Ectodermal cell (in vitro differentiated cells): Measurements from ENCODE around the gene FBXL15.

ENCODE experiments used
- H3K27ac ChIP-seq: 2 replicates; pipeline ENCODE4 v1.7.0; 2013; ENCODE audit warnings: mild to moderate bottlenecking, low read depth, low read length; ENCODE audit not compliant: insufficient read depth, poor library complexity, severe bottlenecking
- H3K27me3 ChIP-seq: 2 replicates; pipeline ENCODE4 v1.7.0; 2013; ENCODE audit warnings: mild to moderate bottlenecking, low read length; ENCODE audit not compliant: insufficient read depth, control insufficient read depth, poor library complexity, severe bottlenecking
- H3K36me3 ChIP-seq: one replicate; pipeline ENCODE4 v1.7.0; 2013; ENCODE audit warnings: low read length; ENCODE audit not compliant: control insufficient read depth, insufficient read depth
- H3K4me1 ChIP-seq: one replicate; pipeline ENCODE4 v1.7.0; 2013; ENCODE audit warnings: low read length; ENCODE audit not compliant: control insufficient read depth, insufficient read depth
- H3K4me3 ChIP-seq: 2 replicates; pipeline ENCODE4 v1.7.0; 2013; ENCODE audit warnings: low read depth, low read length, control low read depth; ENCODE audit not compliant: insufficient read depth
- H3K9me3 ChIP-seq: 2 replicates; pipeline ENCODE4 v1.7.0; 2013; ENCODE audit warnings: mild to moderate bottlenecking, low read length, moderate library complexity; ENCODE audit not compliant: control insufficient read depth
- WGBS, 2 experiments: methylation state at CpG; one replicate each; pipeline ENCODE4 v1.1.7; 2013; ENCODE audit warnings: missing lambda C conversion rate in 2 of 2; 5-methylcytosine and 5-hydroxymethylcytosine counted together

The FBXL15 gene

DNA sequence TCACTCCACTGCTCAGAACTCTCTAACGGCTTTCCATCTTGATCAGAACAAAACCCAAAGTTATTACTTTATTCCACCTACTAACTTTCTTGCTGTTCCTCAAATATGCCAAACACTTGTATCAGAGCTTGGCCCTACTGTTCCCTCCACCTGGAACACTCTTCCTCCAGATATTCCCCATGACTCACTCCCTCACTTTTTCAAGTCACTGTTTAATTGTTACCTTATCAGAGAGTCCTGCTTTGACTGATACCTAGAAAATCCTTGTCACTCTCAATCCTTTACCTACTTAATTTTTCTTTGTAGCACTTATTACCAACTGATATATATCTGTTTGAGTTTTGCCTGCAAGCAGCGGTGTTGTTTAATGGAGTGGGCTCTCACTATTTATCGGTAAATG lies 30.7 kb upstream of the FBXL15 start:
- no peak overlapping the region for H3K4me3 ChIP-seq
- H3K36me3 ChIP-seq, result no peaks in the 10 kb centered on the region
- no peak overlapping the region for H3K27ac ChIP-seq
- H3K27me3 ChIP-seq, result peaks cover 56% of the 10 kb centered on the region
- H3K9me3 ChIP-seq, result no peaks in the 10 kb centered on the region
- 94 to 95% methylated on average over 3 of the region's 3 CpGs for WGBS, 2 experiments
- peaks cover 6% of the 10 kb centered on the region for H3K4me1 ChIP-seq

DNA sequence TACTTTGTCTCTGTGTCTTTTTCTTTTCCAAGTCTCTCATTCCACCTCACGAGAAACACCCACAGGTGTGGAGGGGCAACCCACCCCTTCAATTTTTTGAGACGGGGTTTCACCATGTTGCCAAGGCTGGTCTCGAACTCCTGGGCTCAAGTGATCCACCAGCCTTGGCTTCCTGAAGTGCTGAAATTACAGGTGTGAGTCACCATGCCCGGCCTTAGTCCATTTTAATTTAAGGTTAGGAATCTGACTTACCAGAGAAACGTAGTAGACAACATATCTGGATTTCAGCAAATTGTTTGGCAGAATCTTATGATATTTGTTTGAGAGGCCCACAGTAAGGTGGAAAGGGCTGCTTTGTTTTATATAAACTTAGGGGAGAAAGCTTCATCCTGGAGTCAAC lies 28.3 kb upstream of the FBXL15 start:
- no peak overlapping the region for H3K27ac ChIP-seq
- peaks cover 61% of the 10 kb centered on the region for H3K27me3 ChIP-seq
- H3K4me1 ChIP-seq, result peaks cover 14% of the 10 kb centered on the region
- no peaks in the 10 kb centered on the region for H3K9me3 ChIP-seq
- no peaks in the 10 kb centered on the region for H3K36me3 ChIP-seq
- H3K4me3 ChIP-seq, result no peak overlapping the region
- WGBS, 2 experiments, result 85 to 89% methylated on average over 5 of the region's 5 CpGs

DNA sequence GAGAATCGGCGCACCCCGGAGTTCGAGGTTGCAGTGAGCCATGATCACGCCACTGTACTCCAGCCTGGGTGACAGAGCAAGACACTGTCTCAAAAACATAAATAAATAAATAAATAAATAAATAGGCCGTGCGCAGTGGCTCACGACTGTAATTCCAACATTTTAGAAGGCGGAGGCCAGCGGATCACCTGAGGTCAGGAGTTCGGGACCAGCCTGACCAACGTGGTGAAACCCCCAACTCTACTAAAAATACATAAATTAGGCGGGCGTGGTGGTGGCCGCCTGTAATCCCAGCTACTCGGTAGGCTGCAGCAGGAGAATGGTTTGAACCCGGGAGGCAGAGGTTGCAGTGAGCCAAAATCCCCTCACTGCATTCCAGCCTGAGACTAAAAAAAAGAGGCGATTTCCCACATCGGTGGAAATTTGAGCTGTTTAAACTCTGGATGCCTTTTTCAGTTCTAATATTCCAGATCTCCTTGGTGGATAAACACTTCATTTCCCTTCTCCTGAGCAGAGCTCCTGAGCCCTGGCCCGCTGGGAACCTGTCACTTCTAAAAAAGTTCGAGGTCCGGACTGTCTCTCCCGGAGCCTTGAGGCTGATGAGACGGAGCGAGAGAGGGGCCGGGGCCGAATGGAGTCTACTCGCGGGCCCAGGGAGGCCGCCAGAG lies 27.1 kb upstream of the FBXL15 start:
- H3K4me3 ChIP-seq, result peak overlapping the region; percentile 71
- H3K27ac ChIP-seq, result no peak overlapping the region
- H3K27me3 ChIP-seq, result peaks cover 61% of the 10 kb centered on the region

DNA sequence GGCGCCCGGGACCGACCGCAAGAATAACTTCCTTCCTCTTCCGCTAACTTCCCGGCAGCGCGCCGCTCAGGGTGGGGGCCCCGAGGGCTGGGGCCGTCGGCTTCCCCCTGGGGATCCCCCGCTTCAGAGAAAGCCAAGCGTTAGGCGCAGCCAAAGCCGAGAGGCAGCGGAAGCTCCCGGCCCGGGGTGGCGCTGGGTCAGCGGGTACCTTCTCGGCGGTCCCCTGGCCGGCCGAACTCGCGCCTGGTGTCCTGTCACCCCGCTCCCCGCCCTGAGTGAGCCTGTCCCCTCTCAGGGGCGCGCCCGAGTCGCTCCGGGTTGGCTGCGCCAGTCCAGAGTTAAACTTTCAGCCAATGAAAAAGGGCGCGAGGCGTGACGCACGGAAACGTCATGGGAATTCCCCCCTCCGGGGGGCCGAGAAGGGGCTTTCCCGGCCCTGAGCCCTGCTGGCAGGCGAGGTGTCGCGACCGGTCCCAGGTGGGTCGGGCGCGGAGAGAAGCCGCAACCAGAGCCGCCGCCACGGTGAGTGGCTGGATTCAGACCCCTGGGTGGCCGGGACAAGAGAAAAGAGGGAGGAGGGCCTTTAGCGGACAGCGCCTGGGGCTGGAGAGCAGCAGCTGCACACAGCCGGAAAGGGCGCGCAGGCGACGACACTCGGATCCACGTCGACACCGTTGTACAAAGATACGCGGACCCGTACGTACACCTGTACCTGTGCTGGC lies 26.4 kb upstream of the FBXL15 start:
- H3K4me1 ChIP-seq, result peaks cover 14% of the 10 kb centered on the region
- H3K27me3 ChIP-seq, result peaks cover 56% of the 10 kb centered on the region
- WGBS, 2 experiments, result 1% methylated on average over 71 of the region's 71 CpGs
- H3K4me3 ChIP-seq, result peak overlapping the region; percentile 71
- no peaks in the 10 kb centered on the region for H3K36me3 ChIP-seq
- H3K27ac ChIP-seq, result no peak overlapping the region
- no peaks in the 10 kb centered on the region for H3K9me3 ChIP-seq

More for the DNA sequence above, 27.1 kb upstream of the FBXL15 start:
- Histone ChIP-seq H3K4me1 (peaks cover 14% of the 10 kb centered on the region), H3K9me3 (no peaks in the 10 kb centered on the region), H3K36me3 (no peaks in the 10 kb centered on the region)
- 45% methylated on average over 30 of the region's 30 CpGs for WGBS, 2 experiments

DNA sequence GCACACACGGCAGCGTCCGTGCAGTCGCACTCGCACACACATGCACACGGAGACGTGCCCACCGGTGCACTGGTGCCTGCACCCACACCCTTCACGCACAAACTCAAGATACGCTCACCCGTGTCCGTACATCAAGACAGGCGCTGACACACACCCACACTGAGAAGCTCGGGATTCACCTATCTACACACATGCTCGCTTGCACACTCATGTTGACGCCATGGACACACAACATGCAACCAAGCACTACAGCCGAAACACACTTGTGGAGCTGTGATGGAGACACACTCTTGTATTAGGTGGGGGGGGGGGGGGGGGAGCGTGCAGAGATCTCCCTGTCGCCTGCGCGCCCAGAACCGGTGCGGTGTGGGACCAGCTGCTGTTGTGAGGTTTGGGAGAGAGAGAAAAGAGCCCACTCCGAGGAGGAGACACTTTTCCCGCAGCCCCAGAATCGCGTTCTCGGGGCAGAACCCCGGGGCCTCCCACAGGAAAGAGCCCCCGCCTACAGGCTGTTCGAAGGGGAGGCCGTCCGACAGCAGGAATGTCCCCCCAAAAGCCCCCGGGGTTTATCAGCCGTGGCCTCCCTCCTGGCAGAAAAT lies 25.7 kb upstream of the FBXL15 start:
- H3K27ac ChIP-seq, result no peak overlapping the region
- H3K4me3 ChIP-seq, result peak overlapping the region; percentile 71
- no peaks in the 10 kb centered on the region for H3K36me3 ChIP-seq
- peaks cover 14% of the 10 kb centered on the region for H3K4me1 ChIP-seq
- no peaks in the 10 kb centered on the region for H3K9me3 ChIP-seq
- 2 to 5% methylated on average over 33 to 34 of the region's 35 CpGs for WGBS, 2 experiments
- peaks cover 49% of the 10 kb centered on the region for H3K27me3 ChIP-seq

DNA sequence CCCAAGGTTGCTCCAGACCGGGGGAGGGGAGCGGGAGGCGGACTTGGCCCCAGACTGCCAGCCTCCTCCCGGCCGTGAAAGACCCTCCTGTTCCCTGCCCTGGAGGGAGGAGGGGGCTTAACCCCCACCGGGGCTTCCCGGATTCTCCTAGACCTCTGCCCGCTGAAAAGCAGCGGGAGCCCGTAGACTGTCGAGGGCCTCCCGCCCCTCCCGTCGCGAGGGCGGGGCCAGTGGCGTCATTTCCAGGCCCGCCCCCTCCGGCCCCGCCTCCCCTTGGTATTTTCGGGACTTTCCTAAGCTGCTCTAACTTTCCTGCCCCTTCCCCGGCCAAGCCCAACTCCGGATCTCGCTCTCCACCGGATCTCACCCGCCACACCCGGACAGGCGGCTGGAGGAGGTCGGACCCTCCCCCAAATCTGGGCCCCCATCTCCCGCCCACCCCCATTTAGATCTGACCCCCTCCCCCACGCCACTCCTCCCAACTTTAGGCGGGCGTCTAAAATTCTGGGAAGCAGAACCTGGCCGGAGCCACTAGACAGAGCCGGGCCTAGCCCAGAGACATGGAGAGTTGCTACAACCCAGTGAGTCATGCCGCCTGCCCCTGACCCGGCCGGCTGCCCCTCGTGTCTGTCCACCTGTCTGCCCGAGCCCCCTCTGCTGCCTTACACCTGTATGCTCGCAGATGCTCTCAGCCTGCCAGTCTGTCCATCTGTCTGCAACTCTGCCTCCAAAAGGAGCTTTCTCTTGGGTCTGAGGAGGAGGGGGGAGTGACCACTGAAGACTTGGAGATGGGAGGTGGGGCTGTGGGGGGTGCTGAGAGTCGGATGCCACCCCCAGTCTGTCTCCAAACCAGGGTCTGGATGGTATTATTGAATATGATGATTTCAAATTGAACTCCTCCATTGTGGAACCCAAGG lies 25.0 kb upstream of the FBXL15 start, which contains the start of gene NFKB2:
TSS of gene NFKB2 (plus strand) at position 306 of the 917 bp plus-strand sequence. CDS start at position 561, 255 bp downstream.
- Histone ChIP-seq H3K4me3 (peak within 1 kb of the TSS; percentile 71), H3K36me3 (no peaks in the 10 kb centered on the region), H3K9me3 (no peaks in the 10 kb centered on the region), H3K27me3 (peaks cover 42% of the 10 kb centered on the region), H3K4me1 (peaks cover 14% of the 10 kb centered on the region), H3K27ac (no peak within 1 kb of the TSS)
- WGBS, 2 experiments, result 2% methylated on average over 41 of the region's 42 CpGs

DNA sequence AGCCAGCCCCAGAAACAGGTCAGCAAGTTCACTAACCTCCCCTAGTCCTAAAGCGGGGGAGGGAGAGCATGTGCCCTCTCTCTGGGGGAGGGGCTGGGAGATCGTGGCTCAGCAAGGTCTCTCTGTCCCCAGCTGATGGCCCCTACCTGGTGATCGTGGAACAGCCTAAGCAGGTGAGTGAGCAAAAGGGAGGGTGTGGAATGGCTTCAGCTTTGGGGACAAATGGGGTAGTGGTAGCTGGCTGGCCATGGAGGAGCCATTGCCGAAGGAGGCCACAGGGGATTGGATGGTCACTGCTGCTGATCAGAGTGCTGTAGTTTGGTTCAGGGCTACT lies 24.4 kb upstream of the FBXL15 start:
- no peaks in the 10 kb centered on the region for H3K36me3 ChIP-seq
- H3K27ac ChIP-seq, result no peak overlapping the region
- peaks cover 35% of the 10 kb centered on the region for H3K27me3 ChIP-seq
- H3K4me1 ChIP-seq, result peaks cover 14% of the 10 kb centered on the region
- peak overlapping the region; percentile 71 for H3K4me3 ChIP-seq
- 57 to 64% methylated on average over 4 of the region's 4 CpGs for WGBS, 2 experiments
- no peaks in the 10 kb centered on the region for H3K9me3 ChIP-seq

DNA sequence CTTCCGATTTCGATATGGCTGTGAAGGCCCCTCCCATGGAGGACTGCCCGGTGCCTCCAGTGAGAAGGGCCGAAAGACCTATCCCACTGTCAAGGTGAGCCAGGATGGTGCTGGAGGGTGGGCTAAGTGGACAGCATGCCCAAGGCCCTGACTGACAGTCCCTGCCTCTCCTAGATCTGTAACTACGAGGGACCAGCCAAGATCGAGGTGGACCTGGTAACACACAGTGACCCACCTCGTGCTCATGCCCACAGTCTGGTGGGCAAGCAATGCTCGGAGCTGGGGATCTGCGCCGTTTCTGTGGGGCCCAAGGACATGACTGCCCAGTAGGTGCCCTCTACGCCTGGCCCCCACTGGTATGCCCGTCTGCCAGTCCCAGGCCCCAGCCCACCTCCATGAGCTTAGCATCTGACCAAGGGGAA lies 23.9 kb upstream of the FBXL15 start:
- H3K4me1 ChIP-seq, result peaks cover 14% of the 10 kb centered on the region
- peaks cover 34% of the 10 kb centered on the region for H3K27me3 ChIP-seq
- H3K4me3 ChIP-seq, result no peak overlapping the region
- no peaks in the 10 kb centered on the region for H3K36me3 ChIP-seq
- H3K27ac ChIP-seq, result no peak overlapping the region
- WGBS, 2 experiments, result 93 to 95% methylated on average over 12 of the region's 12 CpGs
- no peaks in the 10 kb centered on the region for H3K9me3 ChIP-seq

DNA sequence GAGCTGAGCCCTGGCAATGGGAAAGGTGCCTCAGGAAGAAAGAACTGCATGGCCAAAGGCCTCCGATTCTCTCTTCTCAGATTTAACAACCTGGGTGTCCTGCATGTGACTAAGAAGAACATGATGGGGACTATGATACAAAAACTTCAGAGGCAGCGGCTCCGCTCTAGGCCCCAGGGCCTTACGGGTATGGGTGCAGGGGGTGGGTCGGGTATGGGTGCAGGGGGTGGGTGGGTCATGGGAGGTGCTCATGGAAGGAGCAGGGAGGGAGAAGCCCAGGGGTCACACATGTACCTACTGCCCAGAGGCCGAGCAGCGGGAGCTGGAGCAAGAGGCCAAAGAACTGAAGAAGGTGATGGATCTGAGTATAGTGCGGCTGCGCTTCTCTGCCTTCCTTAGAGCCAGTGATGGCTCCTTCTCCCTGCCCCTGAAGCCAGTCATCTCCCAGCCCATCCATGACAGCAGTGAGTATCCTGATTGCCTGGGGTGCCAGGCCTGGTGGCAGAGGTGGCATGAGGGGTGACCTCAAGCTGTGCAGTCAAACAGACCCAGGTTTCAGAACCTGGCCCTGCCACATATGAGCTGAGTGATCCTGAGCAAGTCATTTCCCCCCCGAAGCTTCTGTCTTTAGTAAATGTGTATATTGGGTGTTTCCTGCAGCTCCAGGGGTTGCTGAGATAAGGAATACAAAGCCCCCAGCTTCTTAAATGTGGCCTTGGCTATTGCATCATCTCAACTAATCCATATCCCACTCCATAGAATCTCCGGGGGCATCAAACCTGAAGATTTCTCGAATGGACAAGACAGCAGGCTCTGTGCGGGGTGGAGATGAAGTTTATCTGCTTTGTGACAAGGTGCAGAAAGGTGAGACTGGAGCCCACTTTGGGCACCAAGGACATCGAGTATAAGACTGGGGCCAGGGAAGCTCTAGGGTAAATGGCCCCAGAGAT lies 23.1 kb upstream of the FBXL15 start:
- WGBS, 2 experiments, result 96 to 97% methylated on average over 14 of the region's 14 CpGs
- Histone ChIP-seq H3K27me3 (peaks cover 29% of the 10 kb centered on the region), H3K4me3 (no peak overlapping the region), H3K27ac (no peak overlapping the region), H3K4me1 (peaks cover 14% of the 10 kb centered on the region), H3K9me3 (no peaks in the 10 kb centered on the region), H3K36me3 (no peaks in the 10 kb centered on the region)
